Colonic mucosa (tissue), 4 donors: ENCODE data around the gene CERS6. TPM values are rescaled to one million over a fixed set of nuclear protein-coding genes. Genes with fewer than 3 reads are reported as not detected.

ENCODE experiments used
- DNase-seq: peaks from one replicate; pipeline ENCODE4 v3.0.0-alpha.2; 2020
- H3K27ac ChIP-seq: fragments of 200-600 bp; one replicate; pipeline ENCODE4 v1.8.0; 2021
- H3K27me3 ChIP-seq: fragments of 200-600 bp; one replicate; pipeline ENCODE4 v1.8.0; 2021
- H3K36me3 ChIP-seq: fragments of 200-600 bp; one replicate; pipeline ENCODE4 v1.8.0; 2021
- H3K4me1 ChIP-seq: fragments of 200-600 bp; one replicate; pipeline ENCODE4 v1.8.0; 2021; ENCODE audit warnings: mild to moderate bottlenecking
- H3K4me3 ChIP-seq: fragments of 200-600 bp; one replicate; pipeline ENCODE4 v1.8.0; 2021
- H3K9ac ChIP-seq, 2 donors: one replicate each; pipeline ENCODE4 v1.7.0; 2013; ENCODE audit warnings: control low read depth in 2 of 2, low read depth in 2 of 2, low read length in 2 of 2
- H3K9me3 ChIP-seq: fragments of 200-600 bp; one replicate; pipeline ENCODE4 v1.8.0; 2021
- CTCF ChIP-seq: fragments of 200-600 bp; IDR thresholded peaks from one replicate; pipeline ENCODE4 v1.8.0; 2022; ENCODE audit warnings: antibody characterized with exemption, mild to moderate bottlenecking
- intact Hi-C: fragments of 100-400 bp; cut with DNase I; formaldehyde crosslinking; loops from one replicate; pipeline ENCODE4 v1.14.1; 2022
- total RNA-seq, 2 donors: library from RNA; stranded (reverse); fragmentation: NEBNext Ultra II Directional in 1 of 2; extraction: Animal tissue kit (Norgen Biotek cat#: 25700) in 1 of 2; gene quantifications; one replicate each; pipeline ENCODE4 v1.2.1, GENCODE V29; 2021
- donor health status: healthy.
- donor health status: DM: no; HTN: no; CAD: no.
- donor health status: DM: no; HTN: no; CAD: no.

The CERS6 gene
- total RNA-seq, 2 donors from 2014 or later = 56.7 to 75.9 TPM

GRCh38 chr2:168717790-168718502, 261.9 kb downstream of the CERS6 start:
- no peaks in the 10 kb centered on the region for H3K9me3 ChIP-seq

GRCh38 chr2:168718622-168719021, 262.6 kb downstream of the CERS6 start:
- H3K4me3 ChIP-seq = no peak overlapping the region
- intact Hi-C loops = no loop called here
- H3K27ac ChIP-seq = no peak overlapping the region
- no peaks in the 10 kb centered on the region for H3K36me3 ChIP-seq
- no peaks in the 10 kb centered on the region for H3K4me1 ChIP-seq
- no peak overlapping the region for H3K9ac ChIP-seq
- no peaks in the 10 kb centered on the region for H3K27me3 ChIP-seq
- DNase-seq = no peak
- TF ChIP-seq CTCF = no peak
- no peaks in the 10 kb centered on the region for H3K9me3 ChIP-seq

More at GRCh38 chr2:168717790-168718502, 261.9 kb downstream of the CERS6 start:
- Histone ChIP-seq H3K9ac (no peak overlapping the region), H3K27ac (no peak overlapping the region), H3K36me3 (no peaks in the 10 kb centered on the region), H3K4me3 (no peak overlapping the region), H3K4me1 (no peaks in the 10 kb centered on the region), H3K27me3 (no peaks in the 10 kb centered on the region)
- intact Hi-C loops = no loop called here
- no peak for DNase-seq
- no peak for TF ChIP-seq CTCF

GRCh38 chr2:168719446-168719845, 263.4 kb downstream of the CERS6 start:
- Histone ChIP-seq H3K9ac (no peak overlapping the region), H3K4me3 (no peak overlapping the region), H3K4me1 (no peaks in the 10 kb centered on the region), H3K36me3 (no peaks in the 10 kb centered on the region), H3K9me3 (no peaks in the 10 kb centered on the region), H3K27me3 (no peaks in the 10 kb centered on the region), H3K27ac (no peak overlapping the region)
- intact Hi-C loops = no loop called here
- no peak for TF ChIP-seq CTCF
- DNase-seq = no peak

- DNase-seq = no peak
- H3K36me3 ChIP-seq = no peaks in the 10 kb centered on the region
- H3K4me3 ChIP-seq = no peak overlapping the region
- TF ChIP-seq CTCF = no peak
- intact Hi-C loops = no loop called here
- no peaks in the 10 kb centered on the region for H3K9me3 ChIP-seq
- H3K27me3 ChIP-seq = no peaks in the 10 kb centered on the region
- H3K27ac ChIP-seq = no peak overlapping the region
- H3K9ac ChIP-seq = no peak overlapping the region
- H3K4me1 ChIP-seq = no peaks in the 10 kb centered on the region
Observed at GRCh38 chr2:168722592-168722991, 266.5 kb downstream of the CERS6 start.

GRCh38 chr2:168723275-168723899, 267.3 kb downstream of the CERS6 start:
- H3K4me1 ChIP-seq = no peaks in the 10 kb centered on the region
- H3K9me3 ChIP-seq = no peaks in the 10 kb centered on the region
- no peak overlapping the region for H3K4me3 ChIP-seq
- no peak for DNase-seq
- no peaks in the 10 kb centered on the region for H3K27me3 ChIP-seq
- TF ChIP-seq CTCF = no peak
- no peaks in the 10 kb centered on the region for H3K36me3 ChIP-seq
- H3K9ac ChIP-seq = no peak overlapping the region
- intact Hi-C loops = no loop called here
- no peak overlapping the region for H3K27ac ChIP-seq
